Urinary bladder (tissue), 4 donors: ENCODE measurements around the gene USP24. TPM values are rescaled to one million over a fixed set of nuclear protein-coding genes. Genes with fewer than 3 reads are reported as not detected.

Source experiments
- DNase-seq: peaks from one replicate; pipeline ENCODE4 v3.0.0-alpha.2; 2015; ENCODE audit errors: extremely low spot score
- H3K27ac ChIP-seq: one replicate; pipeline ENCODE4 v1.5.1; 2013; ENCODE audit warnings: low read depth, mild to moderate bottlenecking, moderate library complexity
- H3K36me3 ChIP-seq: one replicate; pipeline ENCODE4 v1.6.1; 2013; ENCODE audit warnings: mild to moderate bottlenecking, moderate library complexity; ENCODE audit not compliant: insufficient read depth
- H3K4me1 ChIP-seq: one replicate; pipeline ENCODE4 v1.6.1; 2013; ENCODE audit warnings: mild to moderate bottlenecking, moderate library complexity; ENCODE audit not compliant: insufficient read depth
- H3K4me3 ChIP-seq: one replicate; pipeline ENCODE4 v1.5.1; 2013; ENCODE audit warnings: low read depth, low read length
- WGBS: extraction: QIAGEN DNeasy Blood & Tissue Kit; methylation state at CpG from one replicate; pipeline ENCODE4 v1.1.7; 2013; 5-methylcytosine and 5-hydroxymethylcytosine counted together
- polyA plus RNA-seq: library from polyadenylated mRNA; stranded (reverse); fragments of 200-250 nt; gene quantifications from one replicate; pipeline ENCODE4 v1.2.3, GENCODE V29; 2013
- total RNA-seq: library from RNA; depleted of rRNA; stranded (reverse); fragments of >200 nt; gene quantifications from one replicate; pipeline ENCODE4 v1.2.3, GENCODE V29; 2014
- donor health status: healthy with polysubstance abuse.
- donor health status: healthy.

USP24 gene
- total and polyA plus RNA-seq, 2 donors = 11.9 to 74.4 TPM

DNA sequence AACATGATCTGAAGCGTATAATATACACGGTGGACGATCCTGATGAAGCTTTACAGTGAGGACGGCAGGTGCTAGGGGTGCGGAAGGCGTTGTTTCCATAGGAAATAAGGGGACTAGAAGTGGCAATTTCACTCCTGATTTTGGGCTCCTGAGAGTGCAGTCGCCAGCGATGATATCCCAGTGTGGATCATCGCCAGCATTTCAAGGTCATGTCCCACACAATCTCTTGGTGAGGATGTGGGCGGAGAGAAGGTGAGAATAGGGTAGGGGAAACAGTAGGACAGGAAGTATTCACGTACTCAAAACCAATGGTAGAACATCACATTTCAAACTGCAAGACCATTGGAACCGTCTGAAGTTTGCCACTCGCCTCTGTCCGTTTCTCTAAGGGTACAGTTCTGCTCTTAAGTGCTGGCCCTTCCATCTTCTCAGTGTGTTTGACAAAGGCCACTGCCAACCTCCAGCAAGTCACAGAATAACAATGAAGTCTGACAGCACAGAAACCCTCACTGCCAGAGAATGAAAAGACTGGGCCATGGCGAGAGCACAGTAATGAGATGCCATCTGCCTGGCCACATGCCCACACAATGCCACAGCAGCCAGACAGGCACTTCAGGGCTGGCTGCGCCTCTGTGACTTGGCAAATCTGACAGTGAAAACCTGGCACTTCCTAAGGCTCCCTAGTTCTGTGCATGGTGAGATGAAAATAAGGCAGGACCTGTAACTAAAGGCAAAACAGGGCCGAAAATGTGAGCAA, 148.0 kb downstream of the USP24 start:
- Histone ChIP-seq H3K36me3 (peaks cover 2% of the 10 kb centered on the region), H3K27ac (no peak overlapping the region), H3K4me3 (no peak overlapping the region), H3K4me1 (no peaks in the 10 kb centered on the region)
- 93% methylated on average over 17 of the region's 17 CpGs for WGBS
- no peak for DNase-seq

DNA sequence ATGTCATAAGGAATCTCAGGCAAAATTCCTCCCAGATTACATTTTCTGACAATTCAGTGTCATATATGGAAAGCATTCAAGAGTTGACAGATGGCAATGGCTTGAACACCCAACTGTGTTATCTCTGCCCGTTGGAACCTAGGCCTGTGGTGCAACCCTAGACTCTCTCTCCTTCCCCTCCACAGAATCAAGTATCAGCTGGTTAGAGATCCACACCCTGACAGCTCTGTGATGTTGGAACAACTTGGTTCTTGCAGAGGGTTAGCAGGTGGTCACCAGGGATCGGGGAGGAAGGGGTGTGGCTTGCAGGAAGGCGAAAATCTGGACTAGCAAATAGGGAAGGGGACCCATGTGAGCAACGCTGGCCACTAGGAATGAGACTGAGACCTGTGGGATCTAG, 149.5 kb downstream of the USP24 start:
- Histone ChIP-seq H3K27ac (no peak overlapping the region), H3K4me3 (no peak overlapping the region), H3K4me1 (no peaks in the 10 kb centered on the region), H3K36me3 (peaks cover 2% of the 10 kb centered on the region)
- no peak for DNase-seq
- 87% methylated on average over 4 of the region's 4 CpGs for WGBS

DNA sequence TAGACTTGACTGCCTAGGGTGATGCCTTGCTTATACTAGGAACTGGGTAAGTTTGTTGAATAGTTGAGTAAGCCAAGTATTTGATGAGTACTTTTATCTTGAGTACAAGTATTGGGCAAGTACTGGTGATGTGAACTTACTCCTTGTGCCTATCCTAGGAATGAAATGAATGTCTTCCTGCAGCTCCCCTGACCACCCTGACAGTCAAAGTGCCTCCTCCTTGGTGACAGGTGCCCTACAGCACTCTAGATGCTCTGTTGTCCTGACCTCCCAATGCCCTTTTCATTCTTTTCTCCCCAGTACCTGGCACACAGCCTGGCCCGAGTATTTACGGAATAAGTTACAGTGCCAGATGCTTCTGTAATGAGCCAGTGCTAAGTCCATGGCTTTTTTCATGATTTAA, 150.3 kb downstream of the USP24 start:
- Histone ChIP-seq H3K4me1 (no peaks in the 10 kb centered on the region), H3K4me3 (no peak overlapping the region), H3K36me3 (peaks cover 2% of the 10 kb centered on the region), H3K27ac (no peak overlapping the region)
- no peak for DNase-seq
- WGBS = 23% methylated on average over 2 of the region's 2 CpGs

DNA sequence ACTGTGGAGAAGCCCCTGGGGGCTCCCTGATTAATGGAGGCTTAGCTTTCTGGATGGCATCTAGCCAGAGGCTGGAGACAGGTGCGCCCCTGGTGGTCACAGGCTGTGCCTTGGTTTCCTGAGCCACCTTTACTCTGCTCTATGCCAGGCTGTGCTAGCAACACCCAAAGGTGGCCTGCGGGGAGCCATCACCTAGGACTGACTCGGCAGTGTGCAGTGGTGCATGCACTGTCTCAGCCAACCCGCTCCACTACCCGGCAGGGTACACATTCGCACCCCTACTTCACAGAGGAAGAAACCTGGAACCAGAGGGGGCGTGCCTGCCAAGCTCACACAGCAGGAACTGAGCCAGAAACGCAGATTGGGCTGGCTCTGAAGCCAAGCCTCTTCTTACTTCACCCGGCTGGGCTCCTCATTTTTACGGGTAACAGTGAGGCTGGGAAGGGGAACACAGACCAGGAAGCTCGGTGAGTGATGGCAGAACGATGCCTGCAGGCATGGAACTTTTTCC, 151.0 kb downstream of the USP24 start:
- H3K4me1 ChIP-seq = no peaks in the 10 kb centered on the region
- H3K36me3 ChIP-seq = no peaks in the 10 kb centered on the region
- 44% methylated on average over 12 of the region's 12 CpGs for WGBS
- no peak for DNase-seq
- H3K27ac ChIP-seq = no peak overlapping the region
- no peak overlapping the region for H3K4me3 ChIP-seq

DNA sequence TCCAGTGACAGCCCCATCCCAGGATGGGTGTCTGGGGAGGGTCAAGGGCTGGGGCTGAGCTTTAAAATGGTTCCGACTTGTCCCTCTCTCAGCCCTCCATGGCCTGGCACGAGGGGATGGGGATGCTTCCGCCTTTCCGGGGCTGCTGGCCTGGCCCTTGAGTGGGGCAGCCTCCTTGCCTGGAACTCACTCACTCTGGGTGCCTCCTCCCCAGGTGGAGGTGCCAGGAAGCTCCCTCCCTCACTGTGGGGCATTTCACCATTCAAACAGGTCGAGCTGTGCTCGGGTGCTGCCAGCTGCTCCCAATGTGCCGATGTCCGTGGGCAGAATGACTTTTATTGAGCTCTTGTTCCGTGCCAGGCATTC, 151.6 kb downstream of the USP24 start:
- H3K27ac ChIP-seq = no peak overlapping the region
- no peak for DNase-seq
- H3K4me1 ChIP-seq = no peaks in the 10 kb centered on the region
- H3K4me3 ChIP-seq = no peak overlapping the region
- 91% methylated on average over 9 of the region's 9 CpGs for WGBS
- no peaks in the 10 kb centered on the region for H3K36me3 ChIP-seq

DNA sequence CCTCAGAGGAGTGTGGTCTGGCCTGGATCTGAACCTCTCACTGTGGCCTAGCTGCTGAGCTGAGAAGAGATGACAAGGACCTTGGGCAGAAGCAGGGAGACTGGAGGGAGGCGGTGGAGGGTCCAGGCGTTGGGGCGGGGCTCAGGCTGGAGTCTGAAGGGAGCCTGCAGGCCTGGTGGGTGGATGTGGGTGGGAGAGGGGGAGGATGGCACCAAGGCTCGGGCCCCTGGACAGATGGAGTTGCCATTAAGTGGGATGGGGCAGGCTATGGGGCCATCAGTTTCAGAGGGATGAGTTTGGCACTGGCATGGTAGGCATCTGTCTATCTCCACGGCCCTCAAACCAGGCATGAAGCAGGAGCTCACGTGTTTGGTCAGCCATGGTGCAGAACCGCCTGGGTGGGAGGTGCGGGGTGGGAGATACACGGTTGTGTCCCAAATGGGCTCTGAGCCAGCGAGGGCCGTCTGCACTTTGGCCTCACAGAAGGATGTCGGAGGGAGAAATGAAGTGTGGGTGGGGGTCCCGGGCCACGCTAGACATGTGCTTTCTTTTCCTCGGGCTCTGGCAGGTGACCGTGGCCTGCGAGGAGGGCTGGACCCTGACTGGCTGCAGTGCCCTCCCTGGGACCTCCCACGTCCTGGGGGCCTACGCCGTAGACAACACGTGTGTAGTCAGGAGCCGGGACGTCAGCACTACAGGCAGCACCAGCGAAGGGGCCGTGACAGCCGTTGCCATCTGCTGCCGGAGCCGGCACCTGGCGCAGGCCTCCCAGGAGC, 152.2 kb downstream of the USP24 start:
- H3K4me1 ChIP-seq = no peaks in the 10 kb centered on the region
- DNase-seq = no peak
- H3K4me3 ChIP-seq = no peak overlapping the region
- H3K36me3 ChIP-seq = no peaks in the 10 kb centered on the region
- H3K27ac ChIP-seq = no peak overlapping the region
- WGBS = 94% methylated on average over 29 of the region's 29 CpGs

DNA sequence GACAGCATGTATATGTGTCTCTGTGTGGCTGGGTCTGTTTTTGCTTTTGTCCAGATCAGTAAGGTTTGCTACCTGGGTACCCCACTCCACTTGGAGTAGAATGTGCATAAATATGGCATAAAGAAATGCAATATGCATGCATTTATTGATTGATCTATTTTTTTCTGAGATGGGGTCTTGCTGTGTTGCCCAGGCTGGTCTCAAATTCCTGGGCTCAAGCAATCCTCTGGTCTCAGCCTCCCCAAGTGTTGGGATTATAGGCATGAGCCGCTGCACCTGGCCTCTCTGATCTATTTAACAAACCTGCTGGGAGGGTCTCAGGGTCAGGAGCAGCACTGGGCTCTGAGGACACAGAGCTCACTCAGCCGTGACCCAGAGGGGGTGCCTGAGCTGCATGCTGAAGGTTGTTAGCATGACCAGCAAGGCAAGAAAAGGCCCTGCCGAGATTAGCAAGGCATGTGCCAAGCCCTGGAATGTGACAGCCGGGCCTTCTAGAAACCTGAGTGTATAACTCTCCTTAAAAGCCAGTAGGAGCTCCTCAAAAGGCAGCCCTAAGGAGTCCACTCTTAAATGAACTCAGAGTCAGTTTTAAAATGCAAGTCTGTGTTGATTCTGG, 153.3 kb downstream of the USP24 start:
- 70% methylated on average over 4 of the region's 4 CpGs for WGBS

DNA sequence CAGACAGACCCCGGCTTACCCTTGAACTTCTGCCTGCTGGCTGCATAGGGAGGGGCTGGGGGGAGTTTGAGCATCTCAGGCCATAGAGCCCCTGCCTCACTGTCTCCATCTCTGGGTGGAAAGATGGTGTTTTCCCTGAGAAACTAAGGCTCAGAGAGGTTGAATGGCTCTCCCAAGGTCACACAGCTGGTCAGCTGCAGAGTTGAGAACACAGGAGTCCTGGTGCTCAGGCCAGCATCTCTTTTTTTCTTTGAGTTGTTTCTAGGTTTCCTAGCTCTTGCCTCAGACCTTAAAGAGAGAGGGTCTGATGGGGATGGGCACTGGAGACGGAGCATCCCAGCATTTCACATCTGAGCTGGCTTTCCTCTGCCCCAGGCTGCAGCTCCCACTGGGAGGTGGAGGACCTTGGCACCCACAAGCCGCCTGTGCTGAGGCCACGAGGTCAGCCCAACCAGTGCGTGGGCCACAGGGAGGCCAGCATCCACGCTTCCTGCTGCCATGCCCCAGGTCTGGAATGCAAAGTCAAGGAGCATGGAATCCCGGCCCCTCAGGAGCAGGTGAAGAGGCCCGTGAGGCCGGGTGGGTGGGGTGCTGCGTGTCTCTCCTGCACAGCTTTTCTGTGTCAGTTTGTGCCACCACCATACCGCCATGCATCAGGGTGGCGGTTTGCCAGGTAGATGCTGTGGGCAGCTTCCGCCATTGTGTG, 154.0 kb downstream of the USP24 start:
- Histone ChIP-seq H3K4me1 (no peaks in the 10 kb centered on the region), H3K27ac (no peak overlapping the region), H3K4me3 (no peak overlapping the region), H3K36me3 (no peaks in the 10 kb centered on the region)
- no peak for DNase-seq
- WGBS = 87% methylated on average over 13 of the region's 13 CpGs

More for the DNA sequence above, 153.3 kb downstream of the USP24 start:
- no peaks in the 10 kb centered on the region for H3K4me1 ChIP-seq
- no peak for DNase-seq
- no peak overlapping the region for H3K4me3 ChIP-seq
- no peaks in the 10 kb centered on the region for H3K36me3 ChIP-seq
- H3K27ac ChIP-seq = no peak overlapping the region

DNA sequence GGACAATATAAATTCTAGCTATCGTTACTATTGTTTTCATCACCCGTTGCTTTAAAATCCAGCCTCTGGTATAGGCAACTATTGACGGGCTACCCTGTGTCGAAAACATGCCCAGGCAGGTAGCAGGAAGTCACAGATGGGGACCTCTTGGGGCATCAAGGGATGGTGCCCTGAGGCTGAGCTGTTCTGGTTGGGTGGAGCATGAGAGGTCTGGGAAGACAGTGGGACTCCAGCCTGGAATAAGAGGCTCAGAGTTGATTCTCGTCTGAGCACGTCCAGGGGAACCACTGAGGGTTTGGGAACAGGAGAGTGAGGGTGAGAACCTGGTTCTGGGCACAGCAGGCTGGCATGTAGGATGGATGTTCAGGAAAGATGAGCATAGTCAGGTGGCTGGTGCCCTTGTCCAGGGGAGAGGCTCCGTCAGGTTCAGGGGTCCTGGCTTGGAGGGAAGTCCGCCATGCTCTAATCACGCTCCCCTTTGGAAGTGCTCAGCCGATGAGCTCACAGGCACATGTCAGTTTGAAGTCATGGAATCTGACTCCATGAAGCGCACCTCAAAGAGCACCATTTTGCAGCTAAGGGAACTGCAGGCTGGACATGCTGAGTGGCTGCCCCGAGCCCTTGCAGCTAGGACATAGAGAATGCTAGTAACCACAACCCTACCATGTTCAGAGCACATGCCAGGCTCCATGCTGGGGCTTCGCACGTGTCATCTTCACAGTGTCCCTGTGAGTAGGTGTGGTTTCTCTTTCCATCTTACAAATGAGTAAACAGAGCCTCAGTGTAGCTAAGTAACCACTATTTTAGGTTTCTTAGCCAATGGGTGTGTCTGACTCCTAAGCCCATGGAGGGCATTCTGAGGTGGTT, 154.8 kb downstream of the USP24 start:
- Histone ChIP-seq H3K36me3 (no peaks in the 10 kb centered on the region), H3K4me3 (no peak overlapping the region), H3K4me1 (no peaks in the 10 kb centered on the region), H3K27ac (no peak overlapping the region)
- DNase-seq = no peak
- 91% methylated on average over 14 of the region's 14 CpGs for WGBS

DNA sequence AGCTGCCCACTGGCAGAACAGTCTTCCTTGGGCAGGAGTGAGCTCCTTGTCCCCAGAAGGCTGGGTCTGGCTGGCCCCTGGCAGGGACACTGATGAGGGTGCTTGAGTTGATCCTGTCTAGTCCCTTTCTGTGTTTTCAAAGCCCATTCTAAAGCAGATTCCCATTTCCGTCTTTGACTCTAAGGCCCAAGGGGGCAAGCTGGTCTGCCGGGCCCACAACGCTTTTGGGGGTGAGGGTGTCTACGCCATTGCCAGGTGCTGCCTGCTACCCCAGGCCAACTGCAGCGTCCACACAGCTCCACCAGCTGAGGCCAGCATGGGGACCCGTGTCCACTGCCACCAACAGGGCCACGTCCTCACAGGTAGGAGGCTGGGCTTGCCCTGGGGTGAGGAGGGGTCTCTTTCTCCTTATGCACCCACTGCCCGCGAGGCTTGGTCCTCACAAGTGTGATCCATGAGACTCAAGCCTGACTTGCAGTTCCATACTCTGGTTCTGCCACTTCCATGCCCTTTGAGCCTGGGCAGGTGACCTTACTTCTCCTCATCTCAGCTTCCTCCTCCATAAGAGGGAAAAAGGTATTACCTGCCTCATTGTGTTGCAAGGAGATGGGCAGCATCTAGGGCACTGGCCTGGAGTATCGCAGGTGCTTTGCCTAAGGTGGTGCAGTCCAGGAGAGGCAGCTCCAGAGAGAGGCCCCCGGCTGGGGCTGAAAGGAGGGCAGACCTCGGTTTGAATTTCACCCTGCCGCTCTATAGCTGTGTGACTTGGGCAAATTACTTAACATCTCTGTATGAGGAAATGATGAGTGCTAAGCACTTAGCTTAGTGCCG, 155.6 kb downstream of the USP24 start:
- 90% methylated on average over 14 of the region's 14 CpGs for WGBS
- Histone ChIP-seq H3K36me3 (no peaks in the 10 kb centered on the region), H3K27ac (no peak overlapping the region), H3K4me3 (no peak overlapping the region), H3K4me1 (no peaks in the 10 kb centered on the region)
- no peak for DNase-seq

DNA sequence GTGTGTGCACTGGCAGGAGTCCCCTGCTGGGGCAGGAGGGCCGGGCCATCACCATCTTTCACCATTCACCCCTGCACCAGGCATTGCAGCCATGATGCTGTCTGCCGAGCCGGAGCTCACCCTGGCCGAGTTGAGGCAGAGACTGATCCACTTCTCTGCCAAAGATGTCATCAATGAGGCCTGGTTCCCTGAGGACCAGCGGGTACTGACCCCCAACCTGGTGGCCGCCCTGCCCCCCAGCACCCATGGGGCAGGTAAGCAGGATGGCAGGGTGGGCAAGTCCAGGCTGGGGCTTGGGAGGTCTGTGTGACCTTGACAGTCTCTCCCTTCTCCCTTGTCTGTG, 157.2 kb downstream of the USP24 start:
- Histone ChIP-seq H3K4me3 (no peak overlapping the region), H3K36me3 (no peaks in the 10 kb centered on the region), H3K27ac (no peak overlapping the region), H3K4me1 (no peaks in the 10 kb centered on the region)
- 95% methylated on average over 6 of the region's 6 CpGs for WGBS
- no peak for DNase-seq

DNA sequence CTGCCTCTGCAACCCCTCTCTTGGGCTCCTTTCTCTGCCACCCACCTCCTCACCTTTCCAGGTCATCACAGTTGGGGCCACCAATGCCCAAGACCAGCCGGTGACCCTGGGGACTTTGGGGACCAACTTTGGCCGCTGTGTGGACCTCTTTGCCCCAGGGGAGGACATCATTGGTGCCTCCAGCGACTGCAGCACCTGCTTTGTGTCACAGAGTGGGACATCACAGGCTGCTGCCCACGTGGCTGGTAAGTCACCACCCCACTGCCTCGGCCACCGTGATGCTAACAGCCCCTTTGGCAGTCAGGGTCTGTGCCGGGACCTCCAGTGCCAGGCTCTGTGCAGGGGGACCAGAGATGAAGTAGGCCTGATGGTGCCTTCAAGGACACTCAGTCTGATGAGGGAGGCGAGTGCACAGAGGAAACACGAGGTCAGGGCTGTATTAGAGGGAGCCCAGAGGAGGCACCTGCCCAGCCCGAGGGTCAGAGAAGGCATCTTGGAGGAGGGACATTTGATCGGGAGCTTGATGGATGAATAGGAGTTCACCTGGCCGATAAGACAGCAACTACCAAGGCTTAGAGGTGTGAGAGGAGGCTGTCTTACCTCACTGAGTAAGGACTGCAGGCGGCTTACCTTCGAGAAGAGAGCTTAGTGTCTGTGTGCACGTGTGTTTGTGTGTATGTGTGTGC, 157.8 kb downstream of the USP24 start:
- H3K4me1 ChIP-seq = no peaks in the 10 kb centered on the region
- no peak overlapping the region for H3K27ac ChIP-seq
- H3K4me3 ChIP-seq = no peak overlapping the region
- H3K36me3 ChIP-seq = no peaks in the 10 kb centered on the region
- 94% methylated on average over 15 of the region's 15 CpGs for WGBS
- DNase-seq = no peak
